Trophoblast cell (in vitro differentiated cells and primary cell): Measurements from ENCODE around the gene RIMBP2.

ENCODE experiments used
- DNase-seq, 2 donors: peaks; one replicate each; pipeline ENCODE4 v3.0.0-alpha.2; 2016
- H2AFZ ChIP-seq: 2 replicates; pipeline ENCODE4 v1.6.1; 2013; ENCODE audit warnings: low read length, moderate library complexity, mild to moderate bottlenecking; ENCODE audit not compliant: insufficient read depth, poor library complexity
- H2AK5ac ChIP-seq: 2 replicates; pipeline ENCODE4 v1.6.1; 2013; ENCODE audit warnings: mild to moderate bottlenecking, low read length
- H2BK120ac ChIP-seq: 2 replicates; pipeline ENCODE4 v1.6.1; 2013; ENCODE audit warnings: low read length, mild to moderate bottlenecking, moderate library complexity; ENCODE audit not compliant: insufficient read depth, poor library complexity
- H2BK12ac ChIP-seq: 2 replicates; pipeline ENCODE4 v1.6.1; 2013; ENCODE audit warnings: mild to moderate bottlenecking, low read length, moderate library complexity
- H2BK5ac ChIP-seq: 2 replicates; pipeline ENCODE4 v1.6.1; 2013; ENCODE audit warnings: low read length, low read depth, moderate library complexity, mild to moderate bottlenecking; ENCODE audit not compliant: poor library complexity
- H3K14ac ChIP-seq: 2 replicates; pipeline ENCODE4 v1.6.1; 2013; ENCODE audit warnings: mild to moderate bottlenecking, low read length
- H3K18ac ChIP-seq: 2 replicates; pipeline ENCODE4 v1.6.1; 2013; ENCODE audit warnings: mild to moderate bottlenecking, low read length
- H3K23ac ChIP-seq: 2 replicates; pipeline ENCODE4 v1.6.1; 2013; ENCODE audit warnings: low read length
- H3K27ac ChIP-seq: 2 replicates; pipeline ENCODE4 v1.5.1; 2013; ENCODE audit warnings: low read depth, mild to moderate bottlenecking, inconsistent platforms, low read length, moderate library complexity
- H3K27me3 ChIP-seq: 2 replicates; pipeline ENCODE4 v1.6.1; 2013; ENCODE audit warnings: inconsistent platforms, mild to moderate bottlenecking, low read length, moderate library complexity; ENCODE audit not compliant: insufficient read depth
- H3K36me3 ChIP-seq, 2 experiments: 1 replicate in 1 of 2; 2 replicates in 1 of 2; pipeline ENCODE4 v1.6.1; 2013; ENCODE audit warnings: low read length in 2 of 2, mild to moderate bottlenecking in 2 of 2, moderate library complexity in 1 of 2; ENCODE audit not compliant: insufficient read depth in 2 of 2, control insufficient read depth in 1 of 2
- H3K4ac ChIP-seq: 2 replicates; pipeline ENCODE4 v1.6.1; 2013; ENCODE audit warnings: low read depth, mild to moderate bottlenecking, low read length, moderate library complexity
- H3K4me1 ChIP-seq, 2 experiments: 1 replicate in 1 of 2; 2 replicates in 1 of 2; pipeline ENCODE4 v1.6.1; 2013; ENCODE audit warnings: low read length in 2 of 2, mild to moderate bottlenecking in 2 of 2, moderate library complexity in 1 of 2; ENCODE audit not compliant: insufficient read depth in 2 of 2, control insufficient read depth in 1 of 2
- H3K4me2 ChIP-seq: 2 replicates; pipeline ENCODE4 v1.6.1; 2013; ENCODE audit warnings: inconsistent platforms, mild to moderate bottlenecking, low read length, moderate library complexity
- H3K4me3 ChIP-seq: 2 replicates; pipeline ENCODE4 v1.5.1; 2013; ENCODE audit warnings: mild to moderate bottlenecking, low read depth, low read length, inconsistent platforms
- H3K79me1 ChIP-seq: one replicate; pipeline ENCODE4 v1.6.1; 2013; ENCODE audit warnings: low read length
- H3K79me2 ChIP-seq: 2 replicates; pipeline ENCODE4 v1.6.1; 2013; ENCODE audit warnings: low read length, mild to moderate bottlenecking; ENCODE audit not compliant: control insufficient read depth, insufficient read depth, poor library complexity
- H3K9ac ChIP-seq: 2 replicates; pipeline ENCODE4 v1.6.1; 2013; ENCODE audit warnings: mild to moderate bottlenecking, low read length
- H3K9me3 ChIP-seq: 2 replicates; pipeline ENCODE4 v1.6.1; 2013; ENCODE audit warnings: low read depth, mild to moderate bottlenecking, control low read depth, inconsistent platforms, low read length; ENCODE audit not compliant: insufficient read depth
- H4K12ac ChIP-seq: 2 replicates; pipeline ENCODE4 v1.6.1; 2013; ENCODE audit warnings: low read depth, mild to moderate bottlenecking, low read length, moderate library complexity
- H4K8ac ChIP-seq: 2 replicates; pipeline ENCODE4 v1.6.1; 2013; ENCODE audit warnings: low read depth, mild to moderate bottlenecking, low read length, moderate library complexity
- H4K91ac ChIP-seq: one replicate; pipeline ENCODE4 v1.6.1; 2013; ENCODE audit warnings: low read depth, mild to moderate bottlenecking, low read length, moderate library complexity
- WGBS: extraction: QIAGEN DNeasy Blood & Tissue Kit; methylation state at CpG from one replicate; pipeline ENCODE4 v1.1.7; 2013; ENCODE audit warnings: missing lambda C conversion rate; ENCODE audit not compliant: insufficient read length, insufficient coverage; ENCODE audit errors: extremely low coverage; 5-methylcytosine and 5-hydroxymethylcytosine counted together

Gene RIMBP2

GRCh38 chr12:130651188-130651959 lies 64.7 kb downstream of the RIMBP2 start:
- H2AFZ ChIP-seq = no peak overlapping the region
- H3K36me3 ChIP-seq = no peaks in the 10 kb centered on the region
- H3K4ac ChIP-seq = no peak overlapping the region
- DNase-seq = no peak
- H3K79me2 ChIP-seq = no peaks in the 10 kb centered on the region
- H2AK5ac ChIP-seq = no peak overlapping the region
- no peak overlapping the region for H4K12ac ChIP-seq
- no peak overlapping the region for H3K4me3 ChIP-seq
- H4K8ac ChIP-seq = no peak overlapping the region
- H3K27ac ChIP-seq = no peak overlapping the region
- no peaks in the 10 kb centered on the region for H3K79me1 ChIP-seq
- no peak overlapping the region for H2BK5ac ChIP-seq
- H4K91ac ChIP-seq = no peak overlapping the region
- no peaks in the 10 kb centered on the region for H3K4me1 ChIP-seq
- no peak overlapping the region for H2BK12ac ChIP-seq
- WGBS = no CpG with 5 or more reads among the region's 16 CpGs
- H2BK120ac ChIP-seq = no peak overlapping the region
- no peak overlapping the region for H3K18ac ChIP-seq
- H3K27me3 ChIP-seq = no peaks in the 10 kb centered on the region
- H3K9ac ChIP-seq = no peak overlapping the region
- no peak overlapping the region for H3K4me2 ChIP-seq
- H3K23ac ChIP-seq = no peak overlapping the region
- H3K9me3 ChIP-seq = peaks cover 1% of the 10 kb centered on the region
- no peak overlapping the region for H3K14ac ChIP-seq

- H3K9ac ChIP-seq = no peak overlapping the region
- H2AFZ ChIP-seq = no peak overlapping the region
- H3K18ac ChIP-seq = no peak overlapping the region
- no peak overlapping the region for H3K4me3 ChIP-seq
- no peaks in the 10 kb centered on the region for H3K27me3 ChIP-seq
- H2BK120ac ChIP-seq = no peak overlapping the region
- H3K27ac ChIP-seq = no peak overlapping the region
- no peak overlapping the region for H4K91ac ChIP-seq
- H3K9me3 ChIP-seq = peaks cover 1% of the 10 kb centered on the region
- no peak overlapping the region for H3K14ac ChIP-seq
- H3K4me2 ChIP-seq = no peak overlapping the region
- no peaks in the 10 kb centered on the region for H3K36me3 ChIP-seq
- H3K79me1 ChIP-seq = no peaks in the 10 kb centered on the region
- no peak overlapping the region for H4K12ac ChIP-seq
- H3K23ac ChIP-seq = no peak overlapping the region
- no peak overlapping the region for H2BK12ac ChIP-seq
- no peaks in the 10 kb centered on the region for H3K4me1 ChIP-seq
- H2BK5ac ChIP-seq = no peak overlapping the region
- H3K4ac ChIP-seq = no peak overlapping the region
- no CpG with 5 or more reads among the region's 9 CpGs for WGBS
- H4K8ac ChIP-seq = no peak overlapping the region
- no peak for DNase-seq
- H2AK5ac ChIP-seq = no peak overlapping the region
- H3K79me2 ChIP-seq = no peaks in the 10 kb centered on the region
Observed at GRCh38 chr12:130650131-130650530, 66.0 kb downstream of the RIMBP2 start.

- no CpG with 5 or more reads among the region's 37 CpGs for WGBS
- no peak overlapping the region for H2BK5ac ChIP-seq
- no peak for DNase-seq
- H3K79me2 ChIP-seq = no peaks in the 10 kb centered on the region
- H2AFZ ChIP-seq = no peak overlapping the region
- no peak overlapping the region for H3K4ac ChIP-seq
- no peaks in the 10 kb centered on the region for H3K36me3 ChIP-seq
- H3K18ac ChIP-seq = no peak overlapping the region
- H3K4me3 ChIP-seq = no peak overlapping the region
- H4K12ac ChIP-seq = no peak overlapping the region
- H4K91ac ChIP-seq = no peak overlapping the region
- no peaks in the 10 kb centered on the region for H3K79me1 ChIP-seq
- H3K14ac ChIP-seq = no peak overlapping the region
- no peak overlapping the region for H2BK120ac ChIP-seq
- H3K9me3 ChIP-seq = peaks cover 1% of the 10 kb centered on the region
- no peak overlapping the region for H3K4me2 ChIP-seq
- no peaks in the 10 kb centered on the region for H3K4me1 ChIP-seq
- H2BK12ac ChIP-seq = no peak overlapping the region
- no peaks in the 10 kb centered on the region for H3K27me3 ChIP-seq
- no peak overlapping the region for H2AK5ac ChIP-seq
- no peak overlapping the region for H3K27ac ChIP-seq
- no peak overlapping the region for H3K9ac ChIP-seq
- H3K23ac ChIP-seq = no peak overlapping the region
- H4K8ac ChIP-seq = no peak overlapping the region
Observed at GRCh38 chr12:130649101-130650045, 66.7 kb downstream of the RIMBP2 start.

GRCh38 chr12:130647814-130648213 lies 68.3 kb downstream of the RIMBP2 start:
- H2AK5ac ChIP-seq = no peak overlapping the region
- H3K4me3 ChIP-seq = no peak overlapping the region
- no peak overlapping the region for H3K23ac ChIP-seq
- H2BK12ac ChIP-seq = no peak overlapping the region
- H3K14ac ChIP-seq = no peak overlapping the region
- no peaks in the 10 kb centered on the region for H3K36me3 ChIP-seq
- no peaks in the 10 kb centered on the region for H3K27me3 ChIP-seq
- no peak overlapping the region for H3K4me2 ChIP-seq
- no peaks in the 10 kb centered on the region for H3K79me1 ChIP-seq
- no peak overlapping the region for H3K27ac ChIP-seq
- H3K4me1 ChIP-seq = no peaks in the 10 kb centered on the region
- H4K91ac ChIP-seq = no peak overlapping the region
- H3K79me2 ChIP-seq = no peaks in the 10 kb centered on the region
- WGBS = no CpG with 5 or more reads among the region's 13 CpGs
- H4K8ac ChIP-seq = no peak overlapping the region
- no peak overlapping the region for H3K4ac ChIP-seq
- no peak overlapping the region for H2BK5ac ChIP-seq
- no peak overlapping the region for H3K18ac ChIP-seq
- H3K9me3 ChIP-seq = peaks cover 1% of the 10 kb centered on the region
- H4K12ac ChIP-seq = no peak overlapping the region
- no peak overlapping the region for H2AFZ ChIP-seq
- no peak for DNase-seq
- H2BK120ac ChIP-seq = no peak overlapping the region
- no peak overlapping the region for H3K9ac ChIP-seq
